ENCODE data around the gene NTM. TPM values are rescaled to one million over a fixed set of nuclear protein-coding genes. Genes with fewer than 3 reads are reported as not detected.

The NTM gene
- total and polyA plus RNA-seq, 2 donors from 2014 or later = 0.92 to 10.3 TPM

- H3K4me3 ChIP-seq (ENCODE audit: low read length in 3 of 3) = no peak overlapping the region
- H3K36me3 ChIP-seq (ENCODE audit: control insufficient read depth in 2 of 3, insufficient read depth in 3 of 3, low read length in 3 of 3) = no peaks in the 10 kb centered on the region
- no peaks in the 10 kb centered on the region for H3K27me3 ChIP-seq (ENCODE audit: control insufficient read depth, insufficient read depth, low read length)
- intact Hi-C loops (cut with DNase I) = no loop called here
- FAIRE-seq (no peak), DNase-seq (no peak)
- TF ChIP-seq CTCF (IDR thresholded peaks at IDR 0.05; ENCODE audit: borderline replicate concordance, extremely low read depth, insufficient read depth) = no peak
- no peak overlapping the region for H3K27ac ChIP-seq (ENCODE audit: low read depth in 2 of 2, low read length in 2 of 2)
- peaks cover 0 to 2% (median 0%) of the 10 kb centered on the region in 3 donors for H3K9me3 ChIP-seq (ENCODE audit: control insufficient read depth in 2 of 3, insufficient read depth in 1 of 3, low read length in 3 of 3)
- H3K9ac ChIP-seq (ENCODE audit: low read length in 3 of 3) = no peak overlapping the region
- H3K4me1 ChIP-seq (ENCODE audit: control insufficient read depth in 2 of 3, insufficient read depth in 2 of 3, low read depth in 1 of 3, low read length in 3 of 3) = no peaks in the 10 kb centered on the region
Observed at GRCh38 chr11:131561972-131562371, 191.6 kb downstream of the NTM start.

GRCh38 chr11:131568318-131568717, 197.9 kb downstream of the NTM start:
- Histone ChIP-seq H3K27ac (ENCODE audit: low read depth in 2 of 2, low read length in 2 of 2) (no peak overlapping the region), H3K36me3 (ENCODE audit: control insufficient read depth in 2 of 3, insufficient read depth in 3 of 3, low read length in 3 of 3) (no peaks in the 10 kb centered on the region), H3K9me3 (ENCODE audit: control insufficient read depth in 2 of 3, insufficient read depth in 1 of 3, low read length in 3 of 3) (no peaks in the 10 kb centered on the region), H3K27me3 (ENCODE audit: control insufficient read depth, insufficient read depth, low read length) (no peaks in the 10 kb centered on the region), H3K4me3 (ENCODE audit: low read length in 3 of 3) (no peak overlapping the region), H3K4me1 (ENCODE audit: control insufficient read depth in 2 of 3, insufficient read depth in 2 of 3, low read depth in 1 of 3, low read length in 3 of 3) (no peaks in the 10 kb centered on the region), H3K9ac (ENCODE audit: low read length in 3 of 3) (no peak overlapping the region)
- no peak for FAIRE-seq
- intact Hi-C loops (cut with DNase I) = no loop called here
- no peak for DNase-seq
- TF ChIP-seq CTCF (IDR thresholded peaks at IDR 0.05; ENCODE audit: borderline replicate concordance, extremely low read depth, insufficient read depth) = no peak

GRCh38 chr11:131571571-131571970, 201.2 kb downstream of the NTM start:
- Histone ChIP-seq H3K27ac (ENCODE audit: low read depth in 2 of 2, low read length in 2 of 2) (no peak overlapping the region), H3K27me3 (ENCODE audit: control insufficient read depth, insufficient read depth, low read length) (no peaks in the 10 kb centered on the region), H3K9ac (ENCODE audit: low read length in 3 of 3) (no peak overlapping the region), H3K36me3 (ENCODE audit: control insufficient read depth in 2 of 3, insufficient read depth in 3 of 3, low read length in 3 of 3) (no peaks in the 10 kb centered on the region), H3K4me3 (ENCODE audit: low read length in 3 of 3) (no peak overlapping the region), H3K9me3 (ENCODE audit: control insufficient read depth in 2 of 3, insufficient read depth in 1 of 3, low read length in 3 of 3) (no peaks in the 10 kb centered on the region), H3K4me1 (ENCODE audit: control insufficient read depth in 2 of 3, insufficient read depth in 2 of 3, low read depth in 1 of 3, low read length in 3 of 3) (no peaks in the 10 kb centered on the region)
- no peak for DNase-seq
- TF ChIP-seq CTCF (IDR thresholded peaks at IDR 0.05; ENCODE audit: borderline replicate concordance, extremely low read depth, insufficient read depth) = no peak
- no peak for FAIRE-seq
- intact Hi-C loops (cut with DNase I) = no loop called here

- no peaks in the 10 kb centered on the region for H3K9me3 ChIP-seq (ENCODE audit: control insufficient read depth in 2 of 3, insufficient read depth in 1 of 3, low read length in 3 of 3)
- no peak overlapping the region for H3K9ac ChIP-seq (ENCODE audit: low read length in 3 of 3)
- FAIRE-seq = no peak
- H3K27ac ChIP-seq (ENCODE audit: low read depth in 2 of 2, low read length in 2 of 2) = no peak overlapping the region
- intact Hi-C loops (cut with DNase I) = no loop called here
- no peaks in the 10 kb centered on the region for H3K27me3 ChIP-seq (ENCODE audit: control insufficient read depth, insufficient read depth, low read length)
- no peak overlapping the region for H3K4me3 ChIP-seq (ENCODE audit: low read length in 3 of 3)
- no peak for DNase-seq
- H3K4me1 ChIP-seq (ENCODE audit: control insufficient read depth in 2 of 3, insufficient read depth in 2 of 3, low read depth in 1 of 3, low read length in 3 of 3) = no peaks in the 10 kb centered on the region
- no peak for TF ChIP-seq CTCF (IDR thresholded peaks at IDR 0.05; ENCODE audit: borderline replicate concordance, extremely low read depth, insufficient read depth)
- no peaks in the 10 kb centered on the region for H3K36me3 ChIP-seq (ENCODE audit: control insufficient read depth in 2 of 3, insufficient read depth in 3 of 3, low read length in 3 of 3)
Observed at GRCh38 chr11:131572423-131572822, 202.0 kb downstream of the NTM start.
